ENCODE data around the gene FBXO4.
A peak's percentile ranks its signal among the peaks of the same experiment; 100 is the strongest.
"Not testable (repeated sequence)": the region's sequence is repeated elsewhere in the genome, so short reads cannot be mapped to it uniquely, and the experiment has no call there.

FBXO4 gene

GRCh38 chr5:41925555-41925951 is 472 bp downstream of the FBXO4 start:
- DNase-seq = peak; percentile 27

- no peak for DNase-seq
These were observed 2.5 kb downstream of the FBXO4 start for GRCh38 chr5:41927604-41928003.

- no peak for DNase-seq
These were observed 4.0 kb downstream of the FBXO4 start for GRCh38 chr5:41929035-41929434.

- no peak for DNase-seq
These were observed 7.7 kb downstream of the FBXO4 start for GRCh38 chr5:41932770-41933169.

GRCh38 chr5:41935544-41935943 is 10.5 kb downstream of the FBXO4 start:
- no peak for DNase-seq

- DNase-seq = no peak
These were observed 15.6 kb downstream of the FBXO4 start for GRCh38 chr5:41940641-41941040.

- not testable (repeated sequence) for DNase-seq
These were observed 20.4 kb downstream of the FBXO4 start for GRCh38 chr5:41945332-41945955.

GRCh38 chr5:41951224-41951623 is 26.1 kb downstream of the FBXO4 start:
- no peak for DNase-seq

- no peak for DNase-seq
These were observed 29.2 kb downstream of the FBXO4 start for GRCh38 chr5:41954286-41954685.

GRCh38 chr5:41955432-41956024 is 30.4 kb downstream of the FBXO4 start:
- DNase-seq = no peak

- no peak for DNase-seq
These were observed 31.9 kb downstream of the FBXO4 start for GRCh38 chr5:41956943-41957342.

- no peak for DNase-seq
These were observed 35.4 kb downstream of the FBXO4 start for GRCh38 chr5:41960481-41960880.

GRCh38 chr5:41961736-41962135 is 36.7 kb downstream of the FBXO4 start:
- DNase-seq = no peak

- no peak for DNase-seq
These were observed 37.4 kb downstream of the FBXO4 start for GRCh38 chr5:41962491-41962890.

GRCh38 chr5:41966401-41967105 is 41.5 kb downstream of the FBXO4 start:
- DNase-seq = no peak

- DNase-seq = no peak
These were observed 42.3 kb downstream of the FBXO4 start for GRCh38 chr5:41967401-41967800.

- no peak for DNase-seq
These were observed 43.2 kb downstream of the FBXO4 start for GRCh38 chr5:41968153-41968723.

GRCh38 chr5:41973087-41973486 is 48.0 kb downstream of the FBXO4 start:
- DNase-seq = no peak

- DNase-seq = no peak
These were observed 48.8 kb downstream of the FBXO4 start for GRCh38 chr5:41973887-41974286.

- DNase-seq = no peak
These were observed 53.6 kb downstream of the FBXO4 start for GRCh38 chr5:41978676-41979075.

- DNase-seq = no peak
These were observed 55.3 kb downstream of the FBXO4 start for GRCh38 chr5:41980396-41980795.

- DNase-seq = no peak
These were observed 55.8 kb downstream of the FBXO4 start for GRCh38 chr5:41980870-41981269.

GRCh38 chr5:41982858-41983257 is 57.8 kb downstream of the FBXO4 start:
- not testable (repeated sequence) for DNase-seq

GRCh38 chr5:41983284-41983683 is 58.2 kb downstream of the FBXO4 start:
- no peak for DNase-seq
